ENCODE results near the gene RCE1.

The RCE1 gene

GRCh38 chr11:66891851-66892660 lies 48.8 kb downstream of the RCE1 start:
- peak; percentile 45 for DNase-seq

- no peak for DNase-seq
Observed at GRCh38 chr11:66892911-66893310, 49.7 kb downstream of the RCE1 start.

GRCh38 chr11:66894141-66894540 lies 50.9 kb downstream of the RCE1 start:
- DNase-seq = no peak

Measured in activated naive CD4-positive, alpha-beta T cell treated with anti-CD3 and anti-CD28 coated beads, Interleukin-2, amount 50 U/mL, for 16 hours (primary cell).